HUES6 (cell line): ENCODE measurements around the gene TMEM260.

Source experiments
- H3K27ac ChIP-seq: 2 replicates; pipeline ENCODE4 v1.7.0; 2013; ENCODE audit warnings: low read depth, mild to moderate bottlenecking, low read length, inconsistent platforms
- H3K27me3 ChIP-seq: 2 replicates; pipeline ENCODE4 v1.6.1; 2013; ENCODE audit warnings: low read length; ENCODE audit not compliant: control insufficient read depth, insufficient read depth
- H3K36me3 ChIP-seq: 2 replicates; pipeline ENCODE4 v1.6.1; 2013; ENCODE audit warnings: low read length; ENCODE audit not compliant: control insufficient read depth, insufficient read depth
- H3K4me1 ChIP-seq: 2 replicates; pipeline ENCODE4 v1.6.1; 2013; ENCODE audit warnings: low read length; ENCODE audit not compliant: control insufficient read depth, insufficient read depth
- H3K4me3 ChIP-seq: 2 replicates; pipeline ENCODE4 v1.5.1; 2013; ENCODE audit warnings: low read depth, low read length
- H3K9ac ChIP-seq: one replicate; pipeline ENCODE4 v1.6.1; 2013; ENCODE audit warnings: mild to moderate bottlenecking, low read length
- H3K9me3 ChIP-seq: 2 replicates; pipeline ENCODE4 v1.6.1; 2013; ENCODE audit warnings: low read depth, low read length; ENCODE audit not compliant: control insufficient read depth, insufficient read depth

TMEM260 gene

GRCh38 chr14:56562883-56563282 is 16.7 kb upstream of the TMEM260 start:
- H3K36me3 ChIP-seq: no peaks in the 10 kb centered on the region

GRCh38 chr14:56569174-56569573 is 10.4 kb upstream of the TMEM260 start:
- no peaks in the 10 kb centered on the region for H3K4me1 ChIP-seq

More at GRCh38 chr14:56562883-56563282, 16.7 kb upstream of the TMEM260 start:
- Histone ChIP-seq H3K9me3 (no peaks in the 10 kb centered on the region), H3K4me1 (no peaks in the 10 kb centered on the region), H3K9ac (no peak overlapping the region), H3K4me3 (no peak overlapping the region), H3K27me3 (no peaks in the 10 kb centered on the region), H3K27ac (no peak overlapping the region)

GRCh38 chr14:56570295-56570694 is 9.3 kb upstream of the TMEM260 start:
- no peaks in the 10 kb centered on the region for H3K9me3 ChIP-seq

More at GRCh38 chr14:56569174-56569573, 10.4 kb upstream of the TMEM260 start:
- Histone ChIP-seq H3K36me3 (no peaks in the 10 kb centered on the region), H3K4me3 (no peak overlapping the region), H3K27me3 (no peaks in the 10 kb centered on the region), H3K27ac (no peak overlapping the region), H3K9me3 (no peaks in the 10 kb centered on the region), H3K9ac (no peak overlapping the region)

GRCh38 chr14:56580221-56580711 is 668 bp downstream of the TMEM260 start:
- Histone ChIP-seq H3K27ac (peak overlapping the region; percentile 100), H3K4me3 (peak overlapping the region; percentile 94), H3K27me3 (no peaks in the 10 kb centered on the region), H3K4me1 (peaks cover 7% of the 10 kb centered on the region; the same call in 1 of the 2 replicates), H3K9me3 (no peaks in the 10 kb centered on the region), H3K36me3 (no peaks in the 10 kb centered on the region), H3K9ac (peak overlapping the region; percentile 99)

More at GRCh38 chr14:56570295-56570694, 9.3 kb upstream of the TMEM260 start:
- no peaks in the 10 kb centered on the region for H3K36me3 ChIP-seq
- H3K4me3 ChIP-seq: no peak overlapping the region
- H3K9ac ChIP-seq: no peak overlapping the region
- no peaks in the 10 kb centered on the region for H3K4me1 ChIP-seq
- H3K27ac ChIP-seq: no peak overlapping the region
- H3K27me3 ChIP-seq: no peaks in the 10 kb centered on the region

- peak overlapping the region; percentile 99 for H3K9ac ChIP-seq
- H3K4me3 ChIP-seq: peak overlapping the region; percentile 94
- peaks cover 4% of the 10 kb centered on the region; the same call in 1 of the 2 replicates for H3K36me3 ChIP-seq
- peaks cover 7% of the 10 kb centered on the region; the same call in 1 of the 2 replicates for H3K4me1 ChIP-seq
- no peaks in the 10 kb centered on the region for H3K9me3 ChIP-seq
- H3K27ac ChIP-seq: no peak overlapping the region
- no peaks in the 10 kb centered on the region for H3K27me3 ChIP-seq
Observed at GRCh38 chr14:56581041-56581727, 1.6 kb downstream of the TMEM260 start.

GRCh38 chr14:56585461-56586084 is 6.0 kb downstream of the TMEM260 start:
- H3K4me3 ChIP-seq: no peak overlapping the region
- no peak overlapping the region for H3K27ac ChIP-seq
- H3K36me3 ChIP-seq: peaks cover 12% of the 10 kb centered on the region; the same call in 1 of the 2 replicates
- H3K4me1 ChIP-seq: peaks cover 11% of the 10 kb centered on the region
- no peak overlapping the region for H3K9ac ChIP-seq
- no peaks in the 10 kb centered on the region for H3K9me3 ChIP-seq
- H3K27me3 ChIP-seq: no peaks in the 10 kb centered on the region

- Histone ChIP-seq H3K4me3 (no peak overlapping the region), H3K4me1 (peaks cover 4% of the 10 kb centered on the region), H3K36me3 (peaks cover 12% of the 10 kb centered on the region; the same call in 1 of the 2 replicates), H3K27me3 (no peaks in the 10 kb centered on the region), H3K9me3 (no peaks in the 10 kb centered on the region), H3K9ac (no peak overlapping the region), H3K27ac (no peak overlapping the region)
Observed at GRCh38 chr14:56587701-56588100, 8.1 kb downstream of the TMEM260 start.

GRCh38 chr14:56590535-56590960 is 10.9 kb downstream of the TMEM260 start:
- Histone ChIP-seq H3K9ac (no peak overlapping the region), H3K36me3 (peaks cover 16% of the 10 kb centered on the region; the same call in 1 of the 2 replicates), H3K9me3 (no peaks in the 10 kb centered on the region), H3K4me1 (peaks cover 4% of the 10 kb centered on the region), H3K27ac (no peak overlapping the region), H3K27me3 (no peaks in the 10 kb centered on the region), H3K4me3 (no peak overlapping the region)

- peaks cover 6% of the 10 kb centered on the region; the same call in 1 of the 2 replicates for H3K36me3 ChIP-seq
- H3K27me3 ChIP-seq: no peaks in the 10 kb centered on the region
- no peak overlapping the region for H3K4me3 ChIP-seq
- peaks cover 4% of the 10 kb centered on the region for H3K4me1 ChIP-seq
- no peak overlapping the region for H3K9ac ChIP-seq
- H3K27ac ChIP-seq: no peak overlapping the region
- no peaks in the 10 kb centered on the region for H3K9me3 ChIP-seq
Observed at GRCh38 chr14:56592746-56593544, 13.3 kb downstream of the TMEM260 start.

- no peak overlapping the region for H3K27ac ChIP-seq
- H3K4me3 ChIP-seq: no peak overlapping the region
- H3K27me3 ChIP-seq: no peaks in the 10 kb centered on the region
- no peaks in the 10 kb centered on the region for H3K9me3 ChIP-seq
- H3K4me1 ChIP-seq: peaks cover 4% of the 10 kb centered on the region
- H3K9ac ChIP-seq: no peak overlapping the region
- peaks cover 10% of the 10 kb centered on the region; the same call in 1 of the 2 replicates for H3K36me3 ChIP-seq
Observed at GRCh38 chr14:56594428-56594827, 14.8 kb downstream of the TMEM260 start.
